PFSK-1 (cell line): ENCODE measurements around the gene FRMPD1.

ENCODE experiments used
- FOXP2 ChIP-seq: optimal IDR thresholded peaks from 2 replicates; pipeline ENCODE3; 2011; ENCODE audit warnings: borderline replicate concordance, control low read depth, inconsistent platforms; ENCODE audit not compliant: insufficient read depth; ENCODE audit errors: extremely low read length, extremely low read depth
- POLR2AphosphoS5 ChIP-seq: IDR thresholded peaks from 2 replicates; pipeline ENCODE4 v1.6.1; 2012; ENCODE audit warnings: low read depth, mild to moderate bottlenecking, control low read depth, low read length, moderate library complexity
- SIN3A ChIP-seq: IDR thresholded peaks from 2 replicates; pipeline ENCODE4 v1.6.1; 2012; ENCODE audit warnings: mild to moderate bottlenecking, low read length, moderate library complexity, borderline replicate concordance; ENCODE audit not compliant: insufficient read depth
- TAF1 ChIP-seq: IDR thresholded peaks from 2 replicates; pipeline ENCODE4 v1.6.1; 2012; ENCODE audit warnings: low read length, control low read depth, borderline replicate concordance; ENCODE audit not compliant: insufficient read depth
- TF ChIP-seq, protein P1 (sequence below), 2 experiments: IDR thresholded peaks; 2 replicates each; pipeline versions ENCODE4 v1.6.1 to v1.8.0; 2011 to 2012; ENCODE audit warnings: low read depth in 2 of 2, low read length in 2 of 2, control low read depth in 1 of 2, inconsistent platforms in 1 of 2, mild to moderate bottlenecking in 1 of 2, moderate library complexity in 1 of 2; ENCODE audit not compliant: insufficient read depth in 1 of 2

FRMPD1 gene

DNA sequence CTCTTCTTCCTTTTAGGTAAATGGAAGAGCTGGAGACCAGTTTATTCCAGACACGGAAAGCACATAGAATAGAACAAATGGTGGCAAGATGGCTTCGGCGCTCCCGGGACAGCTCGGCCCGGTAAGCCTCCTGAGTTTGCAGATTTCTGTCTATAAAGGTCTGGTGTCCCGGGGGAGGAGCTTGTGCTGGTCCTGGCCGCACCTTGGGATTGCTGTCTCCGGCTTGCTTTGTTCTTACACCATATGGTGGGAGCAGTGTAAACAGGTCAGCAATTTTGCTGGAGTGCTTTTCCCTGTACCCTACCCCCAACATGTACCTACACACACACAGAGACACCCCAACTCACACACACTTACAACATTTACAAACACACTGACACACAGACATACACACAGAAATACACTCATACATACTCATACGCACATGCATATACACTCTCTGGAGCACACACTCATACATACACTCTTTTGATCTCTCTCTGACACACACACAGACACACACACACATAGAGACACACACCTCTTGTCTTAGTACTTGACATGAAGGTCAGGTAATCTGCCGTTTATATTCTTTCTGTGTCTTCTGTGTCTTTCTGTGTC is 42.0 kb downstream of the FRMPD1 start:
- no peak for TF ChIP-seq FOXP2
- TF ChIP-seq SIN3A: no peak
- TF ChIP-seq TAF1: no peak
- TF ChIP-seq, protein P1, sequence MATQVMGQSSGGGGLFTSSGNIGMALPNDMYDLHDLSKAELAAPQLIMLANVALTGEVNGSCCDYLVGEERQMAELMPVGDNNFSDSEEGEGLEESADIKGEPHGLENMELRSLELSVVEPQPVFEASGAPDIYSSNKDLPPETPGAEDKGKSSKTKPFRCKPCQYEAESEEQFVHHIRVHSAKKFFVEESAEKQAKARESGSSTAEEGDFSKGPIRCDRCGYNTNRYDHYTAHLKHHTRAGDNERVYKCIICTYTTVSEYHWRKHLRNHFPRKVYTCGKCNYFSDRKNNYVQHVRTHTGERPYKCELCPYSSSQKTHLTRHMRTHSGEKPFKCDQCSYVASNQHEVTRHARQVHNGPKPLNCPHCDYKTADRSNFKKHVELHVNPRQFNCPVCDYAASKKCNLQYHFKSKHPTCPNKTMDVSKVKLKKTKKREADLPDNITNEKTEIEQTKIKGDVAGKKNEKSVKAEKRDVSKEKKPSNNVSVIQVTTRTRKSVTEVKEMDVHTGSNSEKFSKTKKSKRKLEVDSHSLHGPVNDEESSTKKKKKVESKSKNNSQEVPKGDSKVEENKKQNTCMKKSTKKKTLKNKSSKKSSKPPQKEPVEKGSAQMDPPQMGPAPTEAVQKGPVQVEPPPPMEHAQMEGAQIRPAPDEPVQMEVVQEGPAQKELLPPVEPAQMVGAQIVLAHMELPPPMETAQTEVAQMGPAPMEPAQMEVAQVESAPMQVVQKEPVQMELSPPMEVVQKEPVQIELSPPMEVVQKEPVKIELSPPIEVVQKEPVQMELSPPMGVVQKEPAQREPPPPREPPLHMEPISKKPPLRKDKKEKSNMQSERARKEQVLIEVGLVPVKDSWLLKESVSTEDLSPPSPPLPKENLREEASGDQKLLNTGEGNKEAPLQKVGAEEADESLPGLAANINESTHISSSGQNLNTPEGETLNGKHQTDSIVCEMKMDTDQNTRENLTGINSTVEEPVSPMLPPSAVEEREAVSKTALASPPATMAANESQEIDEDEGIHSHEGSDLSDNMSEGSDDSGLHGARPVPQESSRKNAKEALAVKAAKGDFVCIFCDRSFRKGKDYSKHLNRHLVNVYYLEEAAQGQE (IDR thresholded peaks at IDR 0.05; ENCODE audit: insufficient read depth in 1 of 2, low read depth in 2 of 2, low read length in 2 of 2): no peak
- no peak for TF ChIP-seq POLR2AphosphoS5

DNA sequence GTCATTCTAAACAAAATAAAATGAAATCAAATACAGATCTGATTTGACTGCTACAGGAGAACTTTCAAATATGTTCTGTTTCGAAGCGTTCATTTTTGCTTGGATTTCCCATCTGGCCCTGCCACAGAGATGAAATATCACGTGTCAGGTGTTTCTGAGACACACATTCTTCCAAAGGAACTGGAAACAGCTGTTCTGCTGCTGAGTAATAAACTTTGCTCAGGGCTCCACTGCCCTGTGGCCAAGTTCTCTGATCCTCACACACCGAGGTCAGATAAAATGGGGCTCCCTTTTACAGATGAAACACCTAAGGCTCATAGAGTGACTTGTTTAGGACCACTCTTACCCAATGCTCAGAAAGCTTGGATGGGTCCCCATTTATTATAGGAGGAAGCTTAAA is 42.5 kb downstream of the FRMPD1 start:
- TF ChIP-seq SIN3A (no peak), TAF1 (no peak), FOXP2 (no peak), POLR2AphosphoS5 (no peak)
- TF ChIP-seq, protein P1 (IDR thresholded peaks at IDR 0.05; ENCODE audit: insufficient read depth in 1 of 2, low read depth in 2 of 2, low read length in 2 of 2): no peak

DNA sequence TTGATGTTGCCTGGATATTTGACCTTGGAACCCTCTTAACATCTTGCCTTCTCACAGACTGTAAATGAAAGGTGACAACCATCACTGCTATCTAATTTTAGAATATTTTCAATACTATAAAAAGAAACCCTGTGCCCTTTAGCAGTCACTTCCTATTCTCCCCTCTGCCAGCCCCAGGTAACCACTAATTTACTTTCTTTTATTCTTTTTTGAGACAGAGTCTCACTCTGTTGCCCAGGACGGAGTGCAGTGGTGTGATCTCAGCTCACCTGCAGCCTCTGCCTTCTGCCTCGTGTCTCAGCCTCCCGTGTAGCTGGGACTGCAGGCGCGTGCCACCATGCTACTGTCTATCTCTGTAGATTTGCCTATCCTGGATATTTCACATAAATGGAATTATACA is 43.6 kb downstream of the FRMPD1 start:
- TF ChIP-seq SIN3A: no peak
- no peak for TF ChIP-seq POLR2AphosphoS5
- no peak for TF ChIP-seq TAF1
- TF ChIP-seq, protein P1 (IDR thresholded peaks at IDR 0.05; ENCODE audit: insufficient read depth in 1 of 2, low read depth in 2 of 2, low read length in 2 of 2): no peak
- no peak for TF ChIP-seq FOXP2

DNA sequence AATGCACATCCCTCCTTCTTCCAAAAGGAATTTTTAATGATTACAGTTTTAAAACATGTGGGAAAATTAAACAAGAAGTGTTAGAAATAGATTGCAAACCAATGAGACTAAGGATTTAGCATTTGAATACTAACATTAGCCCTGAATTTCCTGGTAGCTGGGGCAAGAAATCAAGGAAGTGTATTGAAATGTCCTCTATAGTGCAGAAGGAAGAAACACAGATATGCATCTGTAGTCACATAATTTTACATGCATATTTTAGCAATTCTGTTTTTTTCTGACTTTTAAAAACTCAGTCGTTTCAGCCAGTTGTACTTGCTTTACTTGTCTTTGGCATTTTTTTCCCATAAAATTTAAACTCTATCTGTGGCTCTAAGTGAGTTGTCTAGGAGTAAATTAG is 45.8 kb downstream of the FRMPD1 start:
- TF ChIP-seq TAF1 (no peak), SIN3A (no peak), POLR2AphosphoS5 (no peak), FOXP2 (no peak)
- TF ChIP-seq, protein P1 (IDR thresholded peaks at IDR 0.05; ENCODE audit: insufficient read depth in 1 of 2, low read depth in 2 of 2, low read length in 2 of 2): no peak
